GM06990 (cell line): ENCODE results near the gene VILL.

Experiments used
- DNase-seq: peaks from one replicate; pipeline ENCODE4 v3.0.0-alpha.2; 2011; ENCODE audit not compliant: insufficient read length; ENCODE audit errors: extremely low read depth
- H3K27me3 ChIP-seq: replicated peaks from 2 replicates; pipeline ENCODE4 v1.6.0; 2011; ENCODE audit warnings: low read length; ENCODE audit not compliant: control insufficient read depth, insufficient read depth
- H3K36me3 ChIP-seq: 2 replicates; pipeline ENCODE4 v1.5.1; 2011; ENCODE audit warnings: low read length; ENCODE audit not compliant: control insufficient read depth, insufficient read depth
- H3K4me3 ChIP-seq: replicated peaks from 2 replicates; pipeline ENCODE4 v1.5.1; 2011; ENCODE audit warnings: low read depth, mild to moderate bottlenecking, control low read depth, low read length
- TF ChIP-seq, protein P1 (sequence below): IDR thresholded peaks from 2 replicates; pipeline ENCODE4 v1.5.1; 2011; ENCODE audit warnings: low read length, control low read depth, mild to moderate bottlenecking, inconsistent platforms; ENCODE audit not compliant: insufficient read depth, poor library complexity, severe bottlenecking

Gene VILL

DNA sequence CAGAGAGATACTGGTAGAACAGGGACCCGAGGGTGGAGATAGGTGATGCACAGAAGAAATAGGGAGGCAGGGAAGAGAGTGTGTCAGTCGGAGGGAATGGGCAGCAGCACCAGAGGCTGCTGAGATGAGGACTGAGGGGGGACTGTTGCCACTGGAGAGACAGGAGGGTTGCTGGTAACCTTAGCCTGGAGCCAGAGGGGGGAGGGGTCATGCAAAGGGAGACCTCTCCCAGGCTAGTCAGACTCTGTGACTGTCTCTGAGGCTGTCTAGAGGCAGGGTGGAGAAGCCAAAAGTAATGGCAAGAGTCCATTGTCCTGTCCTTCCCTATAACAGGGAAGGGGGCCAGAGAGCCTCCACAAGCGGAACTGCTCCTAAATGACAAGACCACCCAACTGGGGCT, 46.3 kb downstream of the VILL start:
- TF ChIP-seq, protein P1, sequence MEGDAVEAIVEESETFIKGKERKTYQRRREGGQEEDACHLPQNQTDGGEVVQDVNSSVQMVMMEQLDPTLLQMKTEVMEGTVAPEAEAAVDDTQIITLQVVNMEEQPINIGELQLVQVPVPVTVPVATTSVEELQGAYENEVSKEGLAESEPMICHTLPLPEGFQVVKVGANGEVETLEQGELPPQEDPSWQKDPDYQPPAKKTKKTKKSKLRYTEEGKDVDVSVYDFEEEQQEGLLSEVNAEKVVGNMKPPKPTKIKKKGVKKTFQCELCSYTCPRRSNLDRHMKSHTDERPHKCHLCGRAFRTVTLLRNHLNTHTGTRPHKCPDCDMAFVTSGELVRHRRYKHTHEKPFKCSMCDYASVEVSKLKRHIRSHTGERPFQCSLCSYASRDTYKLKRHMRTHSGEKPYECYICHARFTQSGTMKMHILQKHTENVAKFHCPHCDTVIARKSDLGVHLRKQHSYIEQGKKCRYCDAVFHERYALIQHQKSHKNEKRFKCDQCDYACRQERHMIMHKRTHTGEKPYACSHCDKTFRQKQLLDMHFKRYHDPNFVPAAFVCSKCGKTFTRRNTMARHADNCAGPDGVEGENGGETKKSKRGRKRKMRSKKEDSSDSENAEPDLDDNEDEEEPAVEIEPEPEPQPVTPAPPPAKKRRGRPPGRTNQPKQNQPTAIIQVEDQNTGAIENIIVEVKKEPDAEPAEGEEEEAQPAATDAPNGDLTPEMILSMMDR: no peak
- no peaks in the 10 kb centered on the region; the same call in none of the 2 replicates for H3K27me3 ChIP-seq
- H3K4me3 ChIP-seq: no peak overlapping the region
- DNase-seq: no peak
- H3K36me3 ChIP-seq: no peaks in the 10 kb centered on the region

GRCh38 chr3:38038447-38038911, 47.9 kb downstream of the VILL start:
- no peak overlapping the region for H3K4me3 ChIP-seq
- no peaks in the 10 kb centered on the region for H3K36me3 ChIP-seq
- TF ChIP-seq, protein P1: no peak
- no peaks in the 10 kb centered on the region; the same call in none of the 2 replicates for H3K27me3 ChIP-seq
- DNase-seq: no peak

DNA sequence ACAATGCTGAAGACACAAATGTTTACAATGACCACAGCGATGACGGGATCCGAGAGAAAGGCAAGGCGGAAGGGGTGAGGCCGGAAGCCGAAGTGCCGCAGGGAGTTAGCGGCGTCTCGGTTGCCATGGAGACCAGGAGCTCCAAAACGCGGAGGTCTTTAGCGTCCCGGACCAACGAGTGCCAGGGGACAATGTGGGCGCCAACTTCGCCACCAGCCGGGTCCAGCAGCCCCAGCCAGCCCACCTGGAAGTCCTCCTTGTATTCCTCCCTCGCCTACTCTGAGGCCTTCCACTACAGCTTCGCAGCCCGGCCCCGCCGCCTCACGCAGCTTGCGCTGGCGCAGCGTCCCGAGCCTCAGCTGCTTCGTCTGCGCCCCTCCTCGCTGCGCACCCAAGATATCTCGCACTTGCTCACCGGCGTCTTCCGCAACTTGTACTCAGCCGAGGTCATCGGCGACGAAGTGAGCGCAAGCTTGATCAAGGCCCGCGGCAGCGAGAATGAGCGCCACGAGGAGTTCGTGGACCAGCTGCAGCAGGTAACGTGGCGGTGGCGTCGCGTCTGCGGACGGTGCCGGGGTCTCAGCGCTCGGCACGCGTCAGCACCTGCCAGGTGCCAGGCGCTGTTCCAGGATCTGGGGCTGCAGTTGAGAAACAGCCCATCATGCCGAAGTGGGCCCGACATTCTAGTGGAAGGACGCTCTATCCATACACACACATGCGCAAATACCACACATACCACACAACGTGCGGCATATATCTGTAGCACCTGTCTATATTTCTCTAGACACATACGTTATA, 48.7 kb downstream of the VILL start, which contains the start of gene DLEC1:
Gene DLEC1 (plus strand): TSS at position 108 of the 798 bp plus-strand sequence. CDS start 18 bp downstream, at position 126.
- peak within 1 kb of the TSS; percentile 55 for H3K4me3 ChIP-seq
- H3K36me3 ChIP-seq: no peaks in the 10 kb centered on the region
- TF ChIP-seq, protein P1: no peak
- no peaks in the 10 kb centered on the region; the same call in none of the 2 replicates for H3K27me3 ChIP-seq
- peak; percentile 76 for DNase-seq

GRCh38 chr3:38039899-38040261, 49.3 kb downstream of the VILL start:
- H3K4me3 ChIP-seq: peak overlapping the region; percentile 55; the same call in 1 of the 2 replicates
- DNase-seq: no peak
- TF ChIP-seq, protein P1: peak; percentile 45
- no peaks in the 10 kb centered on the region for H3K36me3 ChIP-seq
- no peaks in the 10 kb centered on the region; the same call in 1 of the 2 replicates for H3K27me3 ChIP-seq

GRCh38 chr3:38040401-38040800, 49.8 kb downstream of the VILL start:
- DNase-seq: no peak
- Histone ChIP-seq H3K27me3 (no peaks in the 10 kb centered on the region; the same call in 1 of the 2 replicates), H3K36me3 (no peaks in the 10 kb centered on the region), H3K4me3 (no peak overlapping the region)
- TF ChIP-seq, protein P1: no peak
